GM23338 (cell line): Measurements from ENCODE around the gene LMNA. TPM values are rescaled to one million over a fixed set of nuclear protein-coding genes. Genes with fewer than 3 reads are reported as not detected.

Source experiments
- ATAC-seq: fragments of 200-7000 bp; cut with Tn5 transposase; 3 replicates; pipeline ENCODE4 v1.9.1; 2020
- DNase-seq: peaks from one replicate; pipeline ENCODE4 v3.0.0-alpha.2; 2015; ENCODE audit warnings: low spot score
- H2AFZ ChIP-seq: fragments of 200-600 bp; sonication (generic); 2 replicates; pipeline ENCODE4 v1.8.0; 2016; ENCODE audit warnings: antibody characterized with exemption, mild to moderate bottlenecking, moderate library complexity
- H3F3A ChIP-seq: fragments of 200-600 bp; sonication (generic); replicated peaks from 2 replicates; pipeline ENCODE4 v1.8.0; 2017; ENCODE audit warnings: antibody characterized with exemption, mixed run types, low read depth
- H3K27ac ChIP-seq: fragments of 200-600 bp; sonication (generic); 2 replicates; pipeline ENCODE4 v1.6.1; 2016; ENCODE audit warnings: low read depth
- H3K27me3 ChIP-seq: fragments of 200-600 bp; sonication (generic); 2 replicates; pipeline ENCODE4 v1.8.0; 2016; ENCODE audit warnings: mild to moderate bottlenecking, mixed run types, moderate library complexity; ENCODE audit not compliant: insufficient read depth
- H3K36me3 ChIP-seq: fragments of 200-600 bp; sonication (generic); 2 replicates; pipeline ENCODE4 v1.8.0; 2016; ENCODE audit warnings: mild to moderate bottlenecking; ENCODE audit not compliant: insufficient read depth
- H3K4me1 ChIP-seq: fragments of 200-600 bp; sonication (generic); 2 replicates; pipeline ENCODE4 v1.8.0; 2016; ENCODE audit warnings: mild to moderate bottlenecking, moderate library complexity; ENCODE audit not compliant: insufficient read depth
- H3K4me2 ChIP-seq: fragments of 200-600 bp; sonication (generic); 2 replicates; pipeline ENCODE4 v1.7.1; 2017; ENCODE audit warnings: mixed run types
- H3K4me3 ChIP-seq: fragments of 200-600 bp; sonication (generic); 2 replicates; pipeline ENCODE4 v1.6.1; 2016; ENCODE audit warnings: mixed run types
- H3K79me2 ChIP-seq: fragments of 200-600 bp; sonication (generic); replicated peaks from 2 replicates; pipeline ENCODE4 v1.8.0; 2017; ENCODE audit warnings: mild to moderate bottlenecking; ENCODE audit not compliant: insufficient read depth
- H3K9me2 ChIP-seq: fragments of 200-600 bp; sonication (generic); 2 replicates; pipeline ENCODE4 v1.8.0; 2017; ENCODE audit not compliant: insufficient read depth
- H4K20me1 ChIP-seq: fragments of 200-600 bp; sonication (generic); replicated peaks from 2 replicates; pipeline ENCODE4 v1.8.0; 2017; ENCODE audit warnings: mild to moderate bottlenecking; ENCODE audit not compliant: insufficient read depth
- H3K27ac Mint-ChIP-seq: 2 replicates; pipeline ENCODE4 v1.8.0; 2020; ENCODE audit warnings: inconsistent platforms, mild to moderate bottlenecking, moderate library complexity, mixed read lengths
- H3K27me3 Mint-ChIP-seq: 3 replicates; pipeline ENCODE4 v1.8.0; 2022; ENCODE audit warnings: low read depth, mild to moderate bottlenecking, moderate library complexity, mixed read lengths, inconsistent platforms; ENCODE audit not compliant: insufficient read depth, poor library complexity
- H3K36me3 Mint-ChIP-seq: 3 replicates; pipeline ENCODE4 v1.8.0; 2021; ENCODE audit warnings: low read depth, mild to moderate bottlenecking, inconsistent platforms, moderate library complexity, mixed read lengths
- H3K4me1 Mint-ChIP-seq: 3 replicates; pipeline ENCODE4 v1.8.0; 2020; ENCODE audit warnings: mild to moderate bottlenecking, inconsistent platforms, mixed read lengths
- H3K4me3 Mint-ChIP-seq: 3 replicates; pipeline ENCODE4 v1.8.0; 2021; ENCODE audit warnings: moderate library complexity, mild to moderate bottlenecking, inconsistent platforms, mixed read lengths
- H3K9me3 Mint-ChIP-seq: 3 replicates; pipeline ENCODE4 v1.8.0; 2020; ENCODE audit warnings: moderate library complexity, mild to moderate bottlenecking, inconsistent platforms, mixed read lengths
- CREB1 ChIP-seq: fragments of 250-450 bp; sonication (Bioruptor Pico); IDR thresholded peaks from 2 replicates; pipeline ENCODE4 v1.5.0; 2020; ENCODE audit warnings: low read depth, mild to moderate bottlenecking, moderate library complexity
- CTCF ChIP-seq, 2 experiments: fragments of 200-600 bp in 1 of 2; sonication (generic) in 1 of 2; conservative IDR thresholded peaks; 2 replicates each; pipeline versions ENCODE4 v1.5.1 to v1.6.1; 2016 to 2017; ENCODE audit warnings: antibody characterized with exemption in 2 of 2, low read depth in 2 of 2, mild to moderate bottlenecking in 2 of 2, moderate library complexity in 1 of 2
- ETS1 ChIP-seq: IDR thresholded peaks from 2 replicates; pipeline ENCODE4 v1.6.1; 2016; ENCODE audit warnings: antibody characterized with exemption
- EZH2 ChIP-seq: fragments of 200-600 bp; sonication (generic); IDR thresholded peaks from one replicate; pipeline ENCODE4 v1.8.0; 2017; ENCODE audit warnings: antibody characterized with exemption, mild to moderate bottlenecking, low read depth; ENCODE audit not compliant: unreplicated experiment
- EZH2phosphoT487 ChIP-seq: fragments of 200-600 bp; sonication (generic); IDR thresholded peaks from one replicate; pipeline ENCODE4 v1.8.1; 2018; ENCODE audit warnings: antibody characterized with exemption; ENCODE audit not compliant: unreplicated experiment
- JUNB ChIP-seq: IDR thresholded peaks from one replicate; pipeline ENCODE4 v1.6.1; 2016; ENCODE audit warnings: antibody characterized with exemption; ENCODE audit not compliant: unreplicated experiment
- POLR2AphosphoS5 ChIP-seq: IDR thresholded peaks from 2 replicates; pipeline ENCODE4 v1.6.1; 2016; ENCODE audit warnings: antibody characterized with exemption, low read depth
- REST ChIP-seq: IDR thresholded peaks from one replicate; pipeline ENCODE4 v1.6.1; 2018; ENCODE audit warnings: antibody characterized with exemption; ENCODE audit not compliant: unreplicated experiment
- STAT1 ChIP-seq: IDR thresholded peaks from one replicate; pipeline ENCODE4 v1.6.1; 2016; ENCODE audit warnings: antibody characterized with exemption; ENCODE audit not compliant: unreplicated experiment
- ZNF114 ChIP-seq: fragments of 250-450 bp; sonication (Bioruptor Pico); IDR thresholded peaks from 2 replicates; pipeline ENCODE4 v1.5.0; 2020; ENCODE audit warnings: mild to moderate bottlenecking, moderate library complexity
- ZNF331 ChIP-seq: fragments of 250-450 bp; sonication (Bioruptor Pico); IDR thresholded peaks from 2 replicates; pipeline ENCODE4 v1.5.0; 2020; ENCODE audit warnings: low read depth, mild to moderate bottlenecking, moderate library complexity
- polyA plus RNA-seq: library from polyadenylated mRNA; unstranded; fragments of >200 nt; fragmentation: Nextera tagmentation; extraction: Ambion mirVana; gene quantifications from 2 replicates; pipeline ENCODE4 v1.2.1, GENCODE V29; 2016
- total RNA-seq: library from RNA; depleted of rRNA; stranded (reverse); fragments of >200 nt; shearing (Covaris generic); gene quantifications from 2 replicates; pipeline ENCODE4 v1.2.3, GENCODE V29; 2014

LMNA gene
- total and polyA plus RNA-seq, 2 experiments from 2014 or later, result 35.5 to 56.3 TPM

- TF ChIP-seq REST, result no peak
- no peak for TF ChIP-seq EZH2
- no peak for TF ChIP-seq STAT1
- no peak for TF ChIP-seq CTCF (conservative IDR thresholded peaks at IDR 0.05; ENCODE audit: low read depth in 2 of 2)
- TF ChIP-seq CREB1, result no peak
- no peak for TF ChIP-seq ETS1
Observed at GRCh38 chr1:156146769-156147405, 32.4 kb downstream of the LMNA start (continued).

- DNase-seq, result no peak
- H3K27ac Mint-ChIP-seq, result no peak overlapping the region
- peaks cover 24% of the 10 kb centered on the region for H3K27me3 Mint-ChIP-seq
- no peak overlapping the region; the same call in 2 of the 3 replicates for H3K4me3 Mint-ChIP-seq
- no peak for ATAC-seq
- H3K4me1 Mint-ChIP-seq, result peaks cover 67% of the 10 kb centered on the region
- no peaks in the 10 kb centered on the region for H3K27me3 ChIP-seq
- no peaks in the 10 kb centered on the region for H3K36me3 Mint-ChIP-seq
- H4K20me1 ChIP-seq, result no peaks in the 10 kb centered on the region
- H3K27ac ChIP-seq, result no peak overlapping the region
- no peaks in the 10 kb centered on the region for H3K9me2 ChIP-seq
- H2AFZ ChIP-seq, result no peak overlapping the region
- H3K4me1 ChIP-seq, result peaks cover 67% of the 10 kb centered on the region
- H3F3A ChIP-seq, result peaks cover 4% of the 10 kb centered on the region
- no peak overlapping the region for H3K4me2 ChIP-seq
- H3K79me2 ChIP-seq, result no peaks in the 10 kb centered on the region
- H3K4me3 ChIP-seq, result no peak overlapping the region
- no peaks in the 10 kb centered on the region for H3K9me3 Mint-ChIP-seq
- H3K36me3 ChIP-seq, result no peaks in the 10 kb centered on the region
- TF ChIP-seq CREB1 (no peak), ETS1 (no peak), CTCF (conservative IDR thresholded peaks at IDR 0.05; ENCODE audit: low read depth in 2 of 2) (no peak), JUNB (no peak), ZNF114 (CRISPR knock-in tag) (no peak), EZH2phosphoT487 (no peak), REST (no peak), EZH2 (no peak), STAT1 (no peak), ZNF331 (no peak), POLR2AphosphoS5 (no peak)
Observed at GRCh38 chr1:156148216-156148615, 33.7 kb downstream of the LMNA start.
